PC-3 (cell line): ENCODE measurements around the gene METAP2. TPM values are rescaled to one million over a fixed set of nuclear protein-coding genes. Genes with fewer than 3 reads are reported as not detected.

Experiments
- ATAC-seq: fragments of 200-7000 bp; cut with Tn5 transposase; 2 replicates; pipeline ENCODE4 v1.9.1; 2020; ENCODE audit warnings: mild to moderate bottlenecking, moderate library complexity
- BruUV-seq: library from RNA; stranded (reverse); fragments of 400-500 nt; replicated peaks from 2 replicates; lab custom pipeline; 2021; lab: Mats Ljungman, UMichigan
- CTCF ChIA-PET: fragments of 300-600 bp; sonication (Branson Sonifier 250); formaldehyde crosslinking; loops from one replicate; lab custom pipeline; 2022; ENCODE audit warnings: antibody characterized with exemption; lab: Charles Lee
- POLR2A ChIA-PET: fragments of 300-600 bp; sonication (Branson Sonifier 250); formaldehyde crosslinking; loops from one replicate; lab custom pipeline; 2022; ENCODE audit warnings: antibody characterized with exemption; ENCODE audit not compliant: unreplicated experiment; lab: Charles Lee
- DNase-seq: peaks from one replicate; pipeline ENCODE4 v3.0.0-alpha.2; 2015
- H2AFZ ChIP-seq: fragments of 300-600 bp; sonication (generic); 2 replicates; pipeline ENCODE4 v1.6.0; 2016; ENCODE audit warnings: antibody characterized with exemption, low read length
- H3F3A ChIP-seq: fragments of 300-600 bp; sonication (generic); one replicate; pipeline ENCODE4 v1.6.0; 2017; ENCODE audit warnings: antibody characterized with exemption, low read length, control low read depth, mild to moderate bottlenecking; ENCODE audit not compliant: unreplicated experiment
- H3K27ac ChIP-seq: fragments of 300-600 bp; sonication (generic); 2 replicates; pipeline ENCODE4 v1.5.1; 2016; ENCODE audit warnings: mild to moderate bottlenecking, low read length
- H3K27me3 ChIP-seq: fragments of 300-600 bp; sonication (generic); 2 replicates; pipeline ENCODE4 v1.6.1; 2016; ENCODE audit warnings: low read length, mixed read lengths
- H3K36me3 ChIP-seq: fragments of 300-600 bp; sonication (generic); 2 replicates; pipeline ENCODE4 v1.6.1; 2016; ENCODE audit warnings: low read depth, mixed run types, low read length, mixed read lengths
- H3K4me1 ChIP-seq: fragments of 300-600 bp; sonication (generic); 2 replicates; pipeline ENCODE4 v1.5.1; 2016; ENCODE audit warnings: low read length; ENCODE audit not compliant: insufficient read depth
- H3K4me2 ChIP-seq: fragments of 300-600 bp; sonication (generic); 2 replicates; pipeline ENCODE4 v1.6.0; 2016; ENCODE audit warnings: low read length
- H3K4me3 ChIP-seq: fragments of 300-600 bp; sonication (generic); 2 replicates; pipeline ENCODE4 v1.5.1; 2016; ENCODE audit warnings: mild to moderate bottlenecking, low read length, mixed read lengths
- H3K79me2 ChIP-seq: fragments of 300-600 bp; sonication (generic); 2 replicates; pipeline ENCODE4 v1.6.1; 2017; ENCODE audit warnings: low read length, mixed read lengths
- H3K9ac ChIP-seq: fragments of 300-600 bp; sonication (generic); 2 replicates; pipeline ENCODE4 v1.6.0; 2016; ENCODE audit warnings: mild to moderate bottlenecking, low read length
- H3K9me2 ChIP-seq: fragments of 300-600 bp; sonication (generic); replicated peaks from 2 replicates; pipeline ENCODE4 v1.6.1; 2016; ENCODE audit warnings: mixed run types, low read length, mixed read lengths
- H3K9me3 ChIP-seq: fragments of 300-600 bp; sonication (generic); 2 replicates; pipeline ENCODE4 v1.6.1; 2016; ENCODE audit warnings: low read length, mixed read lengths
- H4K20me1 ChIP-seq: fragments of 300-600 bp; sonication (generic); 2 replicates; pipeline ENCODE4 v1.6.1; 2016; ENCODE audit warnings: low read length, mixed read lengths
- EZH2 ChIP-seq: fragments of 300-600 bp; sonication (generic); IDR thresholded peaks from one replicate; pipeline ENCODE4 v1.6.1; 2017; ENCODE audit warnings: antibody characterized with exemption, mild to moderate bottlenecking, low read length; ENCODE audit not compliant: unreplicated experiment
- EZH2phosphoT487 ChIP-seq: fragments of 300-600 bp; sonication (generic); IDR thresholded peaks from 2 replicates; pipeline ENCODE4 v1.6.1; 2018; ENCODE audit warnings: mild to moderate bottlenecking, antibody characterized with exemption, low read length, borderline replicate concordance
- intact Hi-C: fragments of 100-400 bp; cut with micrococcal nuclease; formaldehyde crosslinking; loops from 2 replicates; pipeline ENCODE4 v1.9.0; 2023
- total RNA-seq: library from RNA; depleted of rRNA; stranded (reverse); fragments of >200 nt; gene quantifications from 2 replicates; pipeline ENCODE4 v1.2.3, GENCODE V29; 2014
- TF ChIP-seq, protein P1 (sequence below): fragments of 300-600 bp; sonication (generic); conservative IDR thresholded peaks from 2 replicates; pipeline ENCODE4 v1.5.1; 2017; ENCODE audit warnings: antibody characterized with exemption, low read depth, mild to moderate bottlenecking, low read length

The METAP2 gene
- total RNA-seq, 1 experiment from 2014 or later: 79.2 TPM

DNA sequence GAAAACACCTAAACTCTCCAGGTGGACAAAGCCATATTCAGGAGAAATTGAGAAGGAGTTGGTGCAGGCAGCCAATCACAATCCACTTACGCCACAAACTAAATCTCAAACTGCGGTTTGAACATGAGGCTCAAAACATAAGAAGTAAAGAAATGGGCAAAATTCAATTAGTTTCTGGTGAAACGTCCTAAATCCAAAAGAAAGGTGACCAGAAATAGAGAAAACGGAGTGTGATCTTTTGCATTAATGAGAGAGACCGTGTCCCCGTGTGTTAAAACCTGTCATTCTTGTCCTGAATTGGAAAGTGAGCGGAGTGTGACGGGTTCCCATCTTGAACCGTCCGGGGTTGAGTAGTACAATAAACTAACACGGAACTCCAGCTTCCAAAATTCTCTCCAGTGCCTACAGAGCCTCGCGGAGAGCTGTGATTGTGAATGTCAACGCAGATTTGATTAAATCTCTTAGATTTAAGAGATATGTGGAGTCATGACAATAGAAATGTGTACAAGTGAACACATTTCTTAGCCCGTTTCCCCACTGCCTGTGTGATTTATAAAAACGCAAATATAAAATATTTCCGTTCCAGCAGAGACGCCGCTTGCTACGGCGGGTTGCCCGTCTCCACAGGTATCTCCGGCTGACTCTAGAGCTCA, 595 bp upstream of the METAP2 start:
- H3K9ac ChIP-seq: peak overlapping the region; percentile 98
- H3K79me2 ChIP-seq: peaks cover 45% of the 10 kb centered on the region
- no peaks in the 10 kb centered on the region for H3F3A ChIP-seq
- H3K4me2 ChIP-seq: peak overlapping the region; percentile 86
- CTCF ChIA-PET: interaction anchor here (1.4 kb wide), 1 partner anchor 61 kb away, joined by 7 read pairs; no protein-coding TSS in a partner anchor
- H3K4me1 ChIP-seq: peaks cover 22% of the 10 kb centered on the region
- H3K9me3 ChIP-seq: no peaks in the 10 kb centered on the region
- ATAC-seq (peak; percentile 56), DNase-seq (peak; percentile 58)
- TF ChIP-seq, protein P1, sequence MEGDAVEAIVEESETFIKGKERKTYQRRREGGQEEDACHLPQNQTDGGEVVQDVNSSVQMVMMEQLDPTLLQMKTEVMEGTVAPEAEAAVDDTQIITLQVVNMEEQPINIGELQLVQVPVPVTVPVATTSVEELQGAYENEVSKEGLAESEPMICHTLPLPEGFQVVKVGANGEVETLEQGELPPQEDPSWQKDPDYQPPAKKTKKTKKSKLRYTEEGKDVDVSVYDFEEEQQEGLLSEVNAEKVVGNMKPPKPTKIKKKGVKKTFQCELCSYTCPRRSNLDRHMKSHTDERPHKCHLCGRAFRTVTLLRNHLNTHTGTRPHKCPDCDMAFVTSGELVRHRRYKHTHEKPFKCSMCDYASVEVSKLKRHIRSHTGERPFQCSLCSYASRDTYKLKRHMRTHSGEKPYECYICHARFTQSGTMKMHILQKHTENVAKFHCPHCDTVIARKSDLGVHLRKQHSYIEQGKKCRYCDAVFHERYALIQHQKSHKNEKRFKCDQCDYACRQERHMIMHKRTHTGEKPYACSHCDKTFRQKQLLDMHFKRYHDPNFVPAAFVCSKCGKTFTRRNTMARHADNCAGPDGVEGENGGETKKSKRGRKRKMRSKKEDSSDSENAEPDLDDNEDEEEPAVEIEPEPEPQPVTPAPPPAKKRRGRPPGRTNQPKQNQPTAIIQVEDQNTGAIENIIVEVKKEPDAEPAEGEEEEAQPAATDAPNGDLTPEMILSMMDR: no peak
- H3K4me3 ChIP-seq: peak overlapping the region; percentile 91
- no peaks in the 10 kb centered on the region for H3K27me3 ChIP-seq
- H2AFZ ChIP-seq: peak overlapping the region; percentile 95
- peaks cover 23% of the 10 kb centered on the region for H3K36me3 ChIP-seq
- peak overlapping the region; percentile 83 for H3K27ac ChIP-seq
- POLR2A ChIA-PET: interaction anchor here (0.5 to 1.0 kb wide), 9 partner anchors 49 to 291 kb away, joined by 3 to 29 read pairs (median 4); no protein-coding TSS in a partner anchor
- intact Hi-C loops: loop anchor here (2.0 to 5.0 kb wide), 3 partner anchors 61 to 471 kb away; partner anchors contain the start of gene NDUFA12
- no peaks in the 10 kb centered on the region for H3K9me2 ChIP-seq
- TSS peak; percentile 94 for BruUV-seq
- peaks cover 21% of the 10 kb centered on the region for H4K20me1 ChIP-seq

DNA sequence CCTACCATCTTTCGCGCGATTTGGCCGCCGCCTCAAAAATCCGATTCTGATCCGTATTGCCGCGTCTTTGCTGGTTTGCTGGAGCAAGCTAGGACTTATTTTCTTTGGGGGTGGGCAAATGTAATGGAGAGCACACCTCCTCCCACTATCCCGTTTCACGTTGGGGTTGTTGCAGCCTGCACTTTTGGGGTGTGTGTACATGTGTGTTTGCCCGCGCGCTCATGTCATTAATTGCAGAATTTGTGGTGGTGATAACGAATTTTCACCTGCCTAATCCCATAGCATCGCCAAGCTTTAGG, 657 bp downstream of the METAP2 start:
- ChIA-PET POLR2A (interaction anchor here (0.5 to 0.7 kb wide), 2 partner anchors 50 to 57 kb away, joined by 3 to 8 read pairs; no protein-coding TSS in a partner anchor), CTCF (interaction anchor here (0.8 kb wide), 1 partner anchor 60 kb away, joined by 7 read pairs; no protein-coding TSS in a partner anchor)
- peak; percentile 7 for DNase-seq
- no peaks in the 10 kb centered on the region for H3F3A ChIP-seq
- H3K79me2 ChIP-seq: peaks cover 57% of the 10 kb centered on the region
- H3K36me3 ChIP-seq: peaks cover 32% of the 10 kb centered on the region
- H3K9me2 ChIP-seq: no peaks in the 10 kb centered on the region
- BruUV-seq: no TSS peak
- no peaks in the 10 kb centered on the region for H3K27me3 ChIP-seq
- H4K20me1 ChIP-seq: peaks cover 29% of the 10 kb centered on the region
- peak overlapping the region; percentile 95; the same call in 1 of the 2 replicates for H2AFZ ChIP-seq
- intact Hi-C loops: loop anchor here (5.0 kb wide), 2 partner anchors 137 to 472 kb away; partner anchors contain the start of gene NDUFA12
- peaks cover 22% of the 10 kb centered on the region for H3K4me1 ChIP-seq
- peak overlapping the region; percentile 98 for H3K9ac ChIP-seq
- peak overlapping the region; percentile 91 for H3K4me3 ChIP-seq
- H3K4me2 ChIP-seq: peak overlapping the region; percentile 86
- peak overlapping the region; percentile 83; the same call in 1 of the 2 replicates for H3K27ac ChIP-seq
- TF ChIP-seq EZH2phosphoT487 (no peak), EZH2 (no peak)
- TF ChIP-seq, protein P1: no peak
- no peaks in the 10 kb centered on the region for H3K9me3 ChIP-seq
- no peak for ATAC-seq

DNA sequence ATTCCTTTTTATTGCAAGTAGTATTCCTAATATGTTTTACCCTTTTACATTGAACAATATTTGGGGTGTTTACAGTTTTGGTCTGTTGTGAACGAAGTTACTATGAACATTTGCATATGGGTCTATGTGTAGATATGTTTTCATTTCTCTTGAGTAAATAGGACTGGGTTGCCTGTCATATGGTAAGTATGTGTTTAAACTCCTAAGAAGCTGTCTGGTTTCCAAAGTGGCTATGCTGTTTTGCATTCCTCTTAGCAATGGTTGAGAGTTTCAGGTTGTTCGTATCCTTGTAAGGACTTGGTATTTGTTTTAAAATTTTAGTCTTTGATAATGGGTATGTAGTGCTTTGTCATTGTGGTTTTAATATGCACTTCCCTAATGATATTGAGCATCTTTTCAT, 6.3 kb downstream of the METAP2 start:
- Histone ChIP-seq H3K27ac (no peak overlapping the region), H3K27me3 (no peaks in the 10 kb centered on the region), H4K20me1 (peaks cover 62% of the 10 kb centered on the region), H3K9ac (no peak overlapping the region), H3K9me2 (no peaks in the 10 kb centered on the region), H3K9me3 (no peaks in the 10 kb centered on the region), H3K4me2 (no peak overlapping the region), H3F3A (no peaks in the 10 kb centered on the region), H2AFZ (no peak overlapping the region), H3K79me2 (peaks cover 95% of the 10 kb centered on the region), H3K4me3 (no peak overlapping the region), H3K4me1 (peaks cover 20% of the 10 kb centered on the region; the same call in 1 of the 2 replicates), H3K36me3 (peaks cover 51% of the 10 kb centered on the region)
- TF ChIP-seq, protein P1: no peak
- TF ChIP-seq EZH2: no peak
- intact Hi-C loops: loop anchor here (10.0 kb wide), 1 partner anchor 375 kb away; no protein-coding TSS in a partner anchor
- DNase-seq (peak; percentile 29), ATAC-seq (peak; percentile 54)
- no TSS peak for BruUV-seq
- ChIA-PET POLR2A (no interaction called here), CTCF (no interaction called here)
